Neutrophil (primary cell): ENCODE data around the gene C4orf54.

ENCODE experiments used
- H3K27ac ChIP-seq: fragments of 200-600 bp; sonication (generic); 2 replicates; pipeline ENCODE4 v1.5.1; 2016; ENCODE audit warnings: mild to moderate bottlenecking, moderate library complexity
- H3K27me3 ChIP-seq: fragments of 200-600 bp; sonication (generic); 2 replicates; pipeline ENCODE4 v1.6.0; 2016; ENCODE audit warnings: mild to moderate bottlenecking
- H3K36me3 ChIP-seq: fragments of 200-600 bp; sonication (generic); 2 replicates; pipeline ENCODE4 v1.5.1; 2017
- H3K4me1 ChIP-seq, 2 experiments: fragments of 200-600 bp in 1 of 2; sonication (generic) in 1 of 2; 1 replicate in 1 of 2; 2 replicates in 1 of 2; pipeline versions ENCODE4 v1.5.1 to v1.6.1; 2013 to 2016; ENCODE audit warnings: low read depth in 1 of 2, low read length in 1 of 2, mild to moderate bottlenecking in 1 of 2, moderate library complexity in 1 of 2; ENCODE audit not compliant: control insufficient read depth in 1 of 2, insufficient read depth in 1 of 2
- H3K4me3 ChIP-seq, 2 experiments: fragments of 200-600 bp in 1 of 2; sonication (generic) in 1 of 2; 1 replicate in 1 of 2; 2 replicates in 1 of 2; pipeline ENCODE4 v1.5.1; 2013 to 2016; ENCODE audit warnings: low read depth in 1 of 2, low read length in 1 of 2, mild to moderate bottlenecking in 1 of 2, moderate library complexity in 1 of 2
- H3K9me3 ChIP-seq: fragments of 200-600 bp; sonication (generic); 2 replicates; pipeline ENCODE4 v1.5.1; 2016
- CTCF ChIP-seq: fragments of 200-600 bp; sonication (generic); IDR thresholded peaks from 2 replicates; pipeline ENCODE4 v1.5.1; 2016; ENCODE audit warnings: antibody characterized with exemption

Gene C4orf54

GRCh38 chr4:99640676-99641075 lies 17.0 kb downstream of the C4orf54 start:
- no peaks in the 10 kb centered on the region for H3K9me3 ChIP-seq
- no peaks in the 10 kb centered on the region for H3K27me3 ChIP-seq
- TF ChIP-seq CTCF, result no peak
- no peak overlapping the region for H3K4me3 ChIP-seq
- H3K4me1 ChIP-seq, result no peaks in the 10 kb centered on the region
- H3K27ac ChIP-seq, result no peak overlapping the region
- H3K36me3 ChIP-seq, result no peaks in the 10 kb centered on the region

- no peak overlapping the region for H3K27ac ChIP-seq
- no peaks in the 10 kb centered on the region for H3K36me3 ChIP-seq
- no peaks in the 10 kb centered on the region for H3K27me3 ChIP-seq
- no peaks in the 10 kb centered on the region for H3K9me3 ChIP-seq
- H3K4me3 ChIP-seq, result no peak overlapping the region
- no peak for TF ChIP-seq CTCF
- H3K4me1 ChIP-seq, result no peaks in the 10 kb centered on the region
Measured at GRCh38 chr4:99637174-99637573, 20.5 kb downstream of the C4orf54 start.

GRCh38 chr4:99636422-99636821 lies 21.2 kb downstream of the C4orf54 start:
- no peak for TF ChIP-seq CTCF
- Histone ChIP-seq H3K36me3 (no peaks in the 10 kb centered on the region), H3K27me3 (no peaks in the 10 kb centered on the region), H3K27ac (no peak overlapping the region), H3K9me3 (no peaks in the 10 kb centered on the region), H3K4me3 (no peak overlapping the region), H3K4me1 (no peaks in the 10 kb centered on the region)

GRCh38 chr4:99635601-99636000 lies 22.0 kb downstream of the C4orf54 start:
- no peaks in the 10 kb centered on the region for H3K4me1 ChIP-seq
- no peak for TF ChIP-seq CTCF

GRCh38 chr4:99634742-99635360 lies 22.8 kb downstream of the C4orf54 start:
- Histone ChIP-seq H3K36me3 (no peaks in the 10 kb centered on the region), H3K4me3 (no peak overlapping the region), H3K27me3 (no peaks in the 10 kb centered on the region), H3K9me3 (no peaks in the 10 kb centered on the region), H3K4me1 (no peaks in the 10 kb centered on the region), H3K27ac (no peak overlapping the region)
- no peak for TF ChIP-seq CTCF

More at GRCh38 chr4:99635601-99636000, 22.0 kb downstream of the C4orf54 start:
- H3K9me3 ChIP-seq, result no peaks in the 10 kb centered on the region
- H3K27ac ChIP-seq, result no peak overlapping the region
- no peak overlapping the region for H3K4me3 ChIP-seq
- H3K36me3 ChIP-seq, result no peaks in the 10 kb centered on the region
- H3K27me3 ChIP-seq, result no peaks in the 10 kb centered on the region
